HepG2 (cell line): Measurements from ENCODE around the gene CNTD1. TPM values are rescaled to one million over a fixed set of nuclear protein-coding genes. Genes with fewer than 3 reads are reported as not detected.

Experiments
- CEBPB ChIP-seq: IDR thresholded peaks from 2 replicates; pipeline ENCODE4 v1.6.1; 2011; ENCODE audit warnings: low read depth, low read length, improper control_type of control experiment, borderline replicate concordance
- CEBPG ChIP-seq: IDR thresholded peaks from 2 replicates; pipeline ENCODE4 v1.6.1; 2016
- CTCF ChIP-seq: sonication (generic); formaldehyde crosslinking; IDR thresholded peaks from 2 replicates; pipeline ENCODE4 v1.5.0; 2020; ENCODE audit warnings: mild to moderate bottlenecking, missing genetic modification reagents, moderate library complexity
- NR2F6 ChIP-seq, 2 experiments: IDR thresholded peaks; 2 replicates each; pipeline ENCODE4 v1.6.1; 2016; ENCODE audit warnings: antibody characterized with exemption in 1 of 2, mild to moderate bottlenecking in 1 of 2
- POLR2G ChIP-seq: fragments of 200-400 bp; formaldehyde crosslinking; IDR thresholded peaks from 2 replicates; pipeline ENCODE4 v1.6.1; 2018; ENCODE audit warnings: mild to moderate bottlenecking, low read depth, low read length, moderate library complexity
- RXRB ChIP-seq: IDR thresholded peaks from 2 replicates; pipeline ENCODE4 v1.6.1; 2016; ENCODE audit warnings: borderline replicate concordance, missing genetic modification reagents, missing compliant biosample characterization
- SIN3A ChIP-seq: IDR thresholded peaks from 2 replicates; pipeline ENCODE4 v1.6.1; 2011; ENCODE audit warnings: low read depth, mild to moderate bottlenecking, control low read depth, low read length, borderline replicate concordance
- TBP ChIP-seq: sonication (generic); formaldehyde crosslinking; IDR thresholded peaks from 2 replicates; pipeline ENCODE4 v1.5.0; 2020; ENCODE audit warnings: missing genetic modification reagents
- ZNF142 ChIP-seq: sonication (generic); formaldehyde crosslinking; IDR thresholded peaks from 2 replicates; pipeline ENCODE4 v1.4.0; 2020; ENCODE audit warnings: missing genetic modification reagents
- polyA plus RNA-seq, 8 experiments: library from polyadenylated mRNA; depleted of rRNA in 3 of 8; stranded (reverse) in 7 of 8; unstranded in 1 of 8; fragments of >200 nt; fragmentation: Illumina TruSeq in 4 of 8; extraction: Trizol in 4 of 8; gene quantifications; 2 replicates each; pipeline versions ENCODE4 v1.2.1 to v1.2.3, GENCODE V29; 2011 to 2016; ENCODE audit warnings: low read depth in 4 of 8, missing spikeins in 1 of 8, mixed read lengths in 1 of 8; ENCODE audit not compliant: insufficient read depth in 1 of 8
- total RNA-seq, 5 experiments: library from RNA; depleted of rRNA; stranded (reverse); fragments of >200 nt; fragmentation: Illumina TruSeq; extraction: Trizol; gene quantifications; 2 replicates each; pipeline ENCODE4 v1.2.3, GENCODE V29; 2016; ENCODE audit warnings: low read depth in 1 of 5
- TF ChIP-seq, protein P1 (sequence below): IDR thresholded peaks from 2 replicates; pipeline ENCODE4 v1.6.1; 2012; ENCODE audit warnings: low read length, improper control_type of control experiment
- TF ChIP-seq, protein P2 (sequence below): IDR thresholded peaks from 2 replicates; pipeline ENCODE4 v1.4.0; 2020; ENCODE audit warnings: mild to moderate bottlenecking, missing genetic modification reagents

Gene CNTD1
- total and polyA plus RNA-seq, 2 of the 13 experiments (the other 11 are each of a cell fraction or from before 2014, with no cell fraction given): 0.11 to 0.15 TPM

DNA sequence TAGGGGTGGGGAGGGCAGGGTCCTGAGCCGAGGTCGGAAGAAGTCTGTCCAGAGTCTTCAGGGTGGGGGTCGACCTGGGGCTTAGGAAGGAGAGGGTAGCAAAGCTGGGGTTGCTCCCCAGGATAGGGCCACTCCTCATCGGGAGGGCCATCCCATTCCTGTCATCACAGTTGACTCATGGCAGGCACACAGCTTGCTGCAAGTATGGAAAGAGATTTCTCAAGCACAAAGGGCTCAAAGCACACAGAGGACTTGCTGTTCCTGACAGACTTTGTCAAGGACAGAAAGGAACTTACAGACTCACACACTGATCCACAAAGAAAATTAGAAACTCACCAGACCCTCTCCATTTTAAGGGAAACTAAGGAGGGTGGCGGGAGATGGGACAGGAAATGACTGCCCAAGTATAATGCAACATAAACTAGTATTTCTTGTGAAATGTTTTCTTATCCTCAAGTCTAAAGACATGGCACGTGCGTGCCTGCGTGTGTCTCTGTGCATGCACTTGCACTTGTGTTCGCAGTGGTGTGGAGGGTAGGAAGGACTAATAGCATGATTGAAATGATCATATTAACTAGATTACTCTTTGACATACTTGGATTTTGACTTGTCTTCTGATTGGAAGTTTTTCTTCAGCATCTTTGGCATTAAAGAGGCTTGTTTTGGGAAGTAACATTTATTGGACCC lies 48.1 kb downstream of the CNTD1 start (continued):
- TF ChIP-seq ZNF142 (CRISPR knock-in tag): no peak
- peak; percentile 49 for TF ChIP-seq POLR2G
- TF ChIP-seq CTCF (CRISPR knock-in tag): no peak
- no peak for TF ChIP-seq RXRB (CRISPR knock-in tag)
- no peak for TF ChIP-seq SIN3A
- TF ChIP-seq, protein P1, sequence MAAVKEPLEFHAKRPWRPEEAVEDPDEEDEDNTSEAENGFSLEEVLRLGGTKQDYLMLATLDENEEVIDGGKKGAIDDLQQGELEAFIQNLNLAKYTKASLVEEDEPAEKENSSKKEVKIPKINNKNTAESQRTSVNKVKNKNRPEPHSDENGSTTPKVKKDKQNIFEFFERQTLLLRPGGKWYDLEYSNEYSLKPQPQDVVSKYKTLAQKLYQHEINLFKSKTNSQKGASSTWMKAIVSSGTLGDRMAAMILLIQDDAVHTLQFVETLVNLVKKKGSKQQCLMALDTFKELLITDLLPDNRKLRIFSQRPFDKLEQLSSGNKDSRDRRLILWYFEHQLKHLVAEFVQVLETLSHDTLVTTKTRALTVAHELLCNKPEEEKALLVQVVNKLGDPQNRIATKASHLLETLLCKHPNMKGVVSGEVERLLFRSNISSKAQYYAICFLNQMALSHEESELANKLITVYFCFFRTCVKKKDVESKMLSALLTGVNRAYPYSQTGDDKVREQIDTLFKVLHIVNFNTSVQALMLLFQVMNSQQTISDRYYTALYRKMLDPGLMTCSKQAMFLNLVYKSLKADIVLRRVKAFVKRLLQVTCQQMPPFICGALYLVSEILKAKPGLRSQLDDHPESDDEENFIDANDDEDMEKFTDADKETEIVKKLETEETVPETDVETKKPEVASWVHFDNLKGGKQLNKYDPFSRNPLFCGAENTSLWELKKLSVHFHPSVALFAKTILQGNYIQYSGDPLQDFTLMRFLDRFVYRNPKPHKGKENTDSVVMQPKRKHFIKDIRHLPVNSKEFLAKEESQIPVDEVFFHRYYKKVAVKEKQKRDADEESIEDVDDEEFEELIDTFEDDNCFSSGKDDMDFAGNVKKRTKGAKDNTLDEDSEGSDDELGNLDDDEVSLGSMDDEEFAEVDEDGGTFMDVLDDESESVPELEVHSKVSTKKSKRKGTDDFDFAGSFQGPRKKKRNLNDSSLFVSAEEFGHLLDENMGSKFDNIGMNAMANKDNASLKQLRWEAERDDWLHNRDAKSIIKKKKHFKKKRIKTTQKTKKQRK: no peak
- peak; percentile 49; the same call in 1 of the 2 replicates for TF ChIP-seq CEBPB
- 0 out of 2 replicates have a peak, but pooled peaks have one; percentile 11 for TF ChIP-seq CEBPG (CRISPR knock-in tag)
- TF ChIP-seq, protein P2, sequence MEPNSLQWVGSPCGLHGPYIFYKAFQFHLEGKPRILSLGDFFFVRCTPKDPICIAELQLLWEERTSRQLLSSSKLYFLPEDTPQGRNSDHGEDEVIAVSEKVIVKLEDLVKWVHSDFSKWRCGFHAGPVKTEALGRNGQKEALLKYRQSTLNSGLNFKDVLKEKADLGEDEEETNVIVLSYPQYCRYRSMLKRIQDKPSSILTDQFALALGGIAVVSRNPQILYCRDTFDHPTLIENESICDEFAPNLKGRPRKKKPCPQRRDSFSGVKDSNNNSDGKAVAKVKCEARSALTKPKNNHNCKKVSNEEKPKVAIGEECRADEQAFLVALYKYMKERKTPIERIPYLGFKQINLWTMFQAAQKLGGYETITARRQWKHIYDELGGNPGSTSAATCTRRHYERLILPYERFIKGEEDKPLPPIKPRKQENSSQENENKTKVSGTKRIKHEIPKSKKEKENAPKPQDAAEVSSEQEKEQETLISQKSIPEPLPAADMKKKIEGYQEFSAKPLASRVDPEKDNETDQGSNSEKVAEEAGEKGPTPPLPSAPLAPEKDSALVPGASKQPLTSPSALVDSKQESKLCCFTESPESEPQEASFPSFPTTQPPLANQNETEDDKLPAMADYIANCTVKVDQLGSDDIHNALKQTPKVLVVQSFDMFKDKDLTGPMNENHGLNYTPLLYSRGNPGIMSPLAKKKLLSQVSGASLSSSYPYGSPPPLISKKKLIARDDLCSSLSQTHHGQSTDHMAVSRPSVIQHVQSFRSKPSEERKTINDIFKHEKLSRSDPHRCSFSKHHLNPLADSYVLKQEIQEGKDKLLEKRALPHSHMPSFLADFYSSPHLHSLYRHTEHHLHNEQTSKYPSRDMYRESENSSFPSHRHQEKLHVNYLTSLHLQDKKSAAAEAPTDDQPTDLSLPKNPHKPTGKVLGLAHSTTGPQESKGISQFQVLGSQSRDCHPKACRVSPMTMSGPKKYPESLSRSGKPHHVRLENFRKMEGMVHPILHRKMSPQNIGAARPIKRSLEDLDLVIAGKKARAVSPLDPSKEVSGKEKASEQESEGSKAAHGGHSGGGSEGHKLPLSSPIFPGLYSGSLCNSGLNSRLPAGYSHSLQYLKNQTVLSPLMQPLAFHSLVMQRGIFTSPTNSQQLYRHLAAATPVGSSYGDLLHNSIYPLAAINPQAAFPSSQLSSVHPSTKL (CRISPR knock-in tag): 0 out of 2 replicates have a peak, but pooled peaks have one; percentile 12
- no peak for TF ChIP-seq NR2F6 (IDR thresholded peaks at IDR 0.05)
- TF ChIP-seq NR2F6 (CRISPR knock-in tag; IDR thresholded peaks at IDR 0.05): no peak
- TF ChIP-seq TBP (CRISPR knock-in tag): no peak
